ENCODE measurements around the gene LRRC14B. TPM values are rescaled to one million over a fixed set of nuclear protein-coding genes. Genes with fewer than 3 reads are reported as not detected.

LRRC14B gene
- total RNA-seq: under 1 TPM; 0.93 to 0.94 TPM
- 0.33 TPM for polyA plus RNA-seq (ENCODE audit: insufficient read depth, low read depth, low replicate concordance)
- long read RNA-seq, donor 1, partial matches to known transcripts: 0 of 3 reads
- long read RNA-seq, donor 1, other reads (novel, unspliced or antisense): 0 of 3 reads
- long read RNA-seq, donor 2: 0 reads

DNA sequence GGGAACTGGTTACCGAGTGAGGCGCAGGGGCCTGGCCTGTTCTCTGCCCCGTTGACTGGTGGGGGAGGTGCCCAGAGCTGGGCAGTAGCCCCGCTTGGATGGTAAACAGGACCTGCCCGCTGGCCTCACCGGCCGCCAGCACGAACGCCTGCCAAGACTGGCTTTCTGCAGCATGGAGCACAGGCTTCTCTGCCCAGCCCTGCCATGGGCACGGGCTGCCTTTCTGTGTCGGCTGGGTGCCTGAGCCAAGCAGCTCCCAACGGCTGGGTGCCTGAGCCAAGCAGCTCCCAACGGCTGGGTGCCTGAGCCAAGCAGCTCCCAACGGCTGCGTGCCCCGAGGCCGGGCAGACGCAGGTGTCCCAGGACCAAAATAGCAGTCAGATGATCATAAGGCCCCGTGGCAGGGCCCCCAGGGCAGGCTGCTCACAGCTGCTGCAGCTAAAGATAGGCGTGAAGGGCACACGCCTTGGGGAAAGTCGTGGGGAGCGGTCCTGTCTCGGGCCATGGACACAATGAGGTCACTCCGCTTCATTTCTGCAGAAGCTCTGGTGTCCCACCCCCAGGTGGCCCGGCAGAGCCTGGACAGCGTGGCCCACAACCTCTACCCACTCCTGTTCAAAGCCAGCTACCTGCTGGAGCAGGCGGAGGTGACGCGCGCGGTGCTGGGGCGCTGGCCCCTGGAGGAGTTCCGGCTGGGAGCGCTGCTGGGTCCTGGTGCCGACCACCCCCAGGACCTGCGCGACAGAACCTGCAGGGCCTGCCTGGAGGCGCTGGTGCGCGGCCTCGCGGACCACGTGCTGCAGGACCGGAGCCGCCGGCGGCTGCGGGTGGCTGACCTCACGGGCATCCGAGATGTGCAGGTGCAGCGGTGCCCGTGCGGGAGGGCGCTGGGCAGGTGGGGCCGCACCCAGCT is at the start of gene LRRC14B:
LRRC14B (plus strand) TSS at position 460 of the 913 bp plus-strand sequence; CDS start at position 504, 44 bp downstream.
- 52 to 67% methylated on average over 9 to 41 of the region's 56 CpGs for WGBS, 2 donors
- Histone ChIP-seq H3K36me3 (ENCODE audit: low read depth, missing control alignments) (no peaks in the 10 kb centered on the region), H3K27me3 (no peaks in the 10 kb centered on the region), H3K4me1 (no peaks in the 10 kb centered on the region), H3K27ac (no peak within 1 kb of the TSS), H3K4me3 (no peak within 1 kb of the TSS), H3K9me3 (no peaks in the 10 kb centered on the region)
- intact Hi-C loops (cut with DNase I; ENCODE audit: low total_unique reads): no loop called here
- DNase-seq: no peak
- TF ChIP-seq, protein P1, sequence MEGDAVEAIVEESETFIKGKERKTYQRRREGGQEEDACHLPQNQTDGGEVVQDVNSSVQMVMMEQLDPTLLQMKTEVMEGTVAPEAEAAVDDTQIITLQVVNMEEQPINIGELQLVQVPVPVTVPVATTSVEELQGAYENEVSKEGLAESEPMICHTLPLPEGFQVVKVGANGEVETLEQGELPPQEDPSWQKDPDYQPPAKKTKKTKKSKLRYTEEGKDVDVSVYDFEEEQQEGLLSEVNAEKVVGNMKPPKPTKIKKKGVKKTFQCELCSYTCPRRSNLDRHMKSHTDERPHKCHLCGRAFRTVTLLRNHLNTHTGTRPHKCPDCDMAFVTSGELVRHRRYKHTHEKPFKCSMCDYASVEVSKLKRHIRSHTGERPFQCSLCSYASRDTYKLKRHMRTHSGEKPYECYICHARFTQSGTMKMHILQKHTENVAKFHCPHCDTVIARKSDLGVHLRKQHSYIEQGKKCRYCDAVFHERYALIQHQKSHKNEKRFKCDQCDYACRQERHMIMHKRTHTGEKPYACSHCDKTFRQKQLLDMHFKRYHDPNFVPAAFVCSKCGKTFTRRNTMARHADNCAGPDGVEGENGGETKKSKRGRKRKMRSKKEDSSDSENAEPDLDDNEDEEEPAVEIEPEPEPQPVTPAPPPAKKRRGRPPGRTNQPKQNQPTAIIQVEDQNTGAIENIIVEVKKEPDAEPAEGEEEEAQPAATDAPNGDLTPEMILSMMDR (IDR thresholded peaks at IDR 0.05): no peak
- TF ChIP-seq POLR2A (IDR thresholded peaks at IDR 0.05): no peak

DNA sequence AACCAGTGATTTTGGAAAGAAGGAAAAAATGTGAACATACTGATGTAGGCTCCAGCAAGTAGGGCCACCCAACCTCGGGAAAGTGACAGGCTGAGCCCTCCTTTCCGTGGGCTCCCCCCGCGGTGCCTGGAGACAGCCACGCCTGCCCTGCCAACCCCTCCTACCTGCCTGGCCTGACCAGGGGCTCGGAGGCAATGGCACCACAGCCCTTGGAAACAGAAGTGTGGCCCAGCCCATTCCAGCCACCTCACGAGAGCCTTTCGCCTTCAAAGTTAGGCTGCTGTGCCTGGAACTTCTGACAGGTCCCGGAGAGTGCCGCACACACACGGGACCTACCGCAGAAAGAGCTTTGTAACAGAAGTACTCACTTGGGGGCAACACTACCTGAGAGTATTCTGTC is 49.5 kb upstream of the LRRC14B start:
- no peak for TF ChIP-seq POLR2A (IDR thresholded peaks at IDR 0.05)
- TF ChIP-seq, protein P1 (IDR thresholded peaks at IDR 0.05): no peak

DNA sequence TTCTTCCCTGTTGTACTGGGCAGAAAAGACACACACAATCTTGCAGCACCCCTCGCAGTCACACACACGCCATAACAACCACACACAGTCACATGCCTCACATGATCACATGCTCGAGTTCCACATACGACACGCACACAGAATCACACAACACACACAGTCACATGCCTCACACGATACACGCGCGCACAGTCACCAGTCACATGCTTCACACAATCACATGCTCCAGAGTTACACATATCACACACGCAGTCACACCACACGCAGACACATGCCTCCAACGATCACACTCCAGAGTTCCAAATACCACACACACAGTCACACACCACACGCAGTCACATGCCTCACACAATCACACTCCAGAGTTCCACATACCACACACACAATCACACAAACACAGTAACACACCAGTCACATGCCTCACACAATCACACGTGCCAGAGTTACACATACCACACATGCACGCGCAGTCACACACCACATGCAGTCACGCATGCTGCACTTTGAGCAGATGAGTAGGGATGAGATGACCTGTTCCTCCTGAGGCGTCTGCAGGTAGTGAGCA is 49.0 kb upstream of the LRRC14B start:
- Histone ChIP-seq H3K36me3 (ENCODE audit: low read depth, missing control alignments) (no peaks in the 10 kb centered on the region), H3K4me1 (no peaks in the 10 kb centered on the region), H3K27me3 (no peaks in the 10 kb centered on the region), H3K27ac (no peak overlapping the region), H3K4me3 (no peak overlapping the region), H3K9me3 (no peaks in the 10 kb centered on the region)
- no peak for DNase-seq
- WGBS, 2 donors: 94 to 96% methylated on average over 18 of the region's 18 CpGs
- intact Hi-C loops (cut with DNase I; ENCODE audit: low total_unique reads): no loop called here
- TF ChIP-seq, protein P1 (IDR thresholded peaks at IDR 0.05): no peak
- no peak for TF ChIP-seq POLR2A (IDR thresholded peaks at IDR 0.05)

More for the DNA sequence above, 49.5 kb upstream of the LRRC14B start:
- Histone ChIP-seq H3K4me1 (no peaks in the 10 kb centered on the region), H3K9me3 (no peaks in the 10 kb centered on the region), H3K4me3 (no peak overlapping the region), H3K27ac (no peak overlapping the region), H3K36me3 (ENCODE audit: low read depth, missing control alignments) (no peaks in the 10 kb centered on the region), H3K27me3 (no peaks in the 10 kb centered on the region)
- 88 to 91% methylated on average over 12 of the region's 12 CpGs for WGBS, 2 donors
- intact Hi-C loops (cut with DNase I; ENCODE audit: low total_unique reads): no loop called here
- no peak for DNase-seq

DNA sequence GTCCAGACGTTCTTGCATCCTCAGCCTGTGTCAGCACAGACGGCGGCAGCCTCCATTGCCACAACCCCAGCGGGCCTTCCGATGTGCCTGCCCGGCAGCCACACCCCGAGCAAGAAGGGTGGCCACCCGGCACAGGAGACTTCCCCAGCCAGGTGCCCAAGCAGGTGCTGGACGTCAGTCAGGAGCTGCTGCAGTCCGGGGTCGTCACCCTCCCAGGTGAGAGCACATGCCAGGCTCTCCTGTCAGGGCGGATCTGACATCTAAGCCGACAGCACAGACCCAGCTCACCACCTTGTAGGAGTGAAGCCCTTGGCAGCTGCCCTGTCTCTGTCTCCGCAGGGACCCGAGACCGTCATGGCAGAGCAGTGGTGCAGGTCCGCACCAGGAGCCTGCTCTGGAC is 48.3 kb upstream of the LRRC14B start:
- TF ChIP-seq, protein P1 (IDR thresholded peaks at IDR 0.05): no peak
- TF ChIP-seq POLR2A (IDR thresholded peaks at IDR 0.05): no peak
- no peak for DNase-seq
- Histone ChIP-seq H3K4me3 (no peak overlapping the region), H3K27ac (no peak overlapping the region), H3K9me3 (no peaks in the 10 kb centered on the region), H3K27me3 (no peaks in the 10 kb centered on the region), H3K4me1 (no peaks in the 10 kb centered on the region), H3K36me3 (ENCODE audit: low read depth, missing control alignments) (no peaks in the 10 kb centered on the region)
- intact Hi-C loops (cut with DNase I; ENCODE audit: low total_unique reads): no loop called here
- WGBS, 2 donors: 85 to 91% methylated on average over 4 to 17 of the region's 17 CpGs

Data from testis (tissue), 5 donors.